ENCODE data around the gene MTHFD1L. TPM values are rescaled to one million over a fixed set of nuclear protein-coding genes. Genes with fewer than 3 reads are reported as not detected.

MTHFD1L gene
- total RNA-seq, 6 experiments from 2014 or later = 67.5 to 88.7 (median 80.9) TPM

DNA sequence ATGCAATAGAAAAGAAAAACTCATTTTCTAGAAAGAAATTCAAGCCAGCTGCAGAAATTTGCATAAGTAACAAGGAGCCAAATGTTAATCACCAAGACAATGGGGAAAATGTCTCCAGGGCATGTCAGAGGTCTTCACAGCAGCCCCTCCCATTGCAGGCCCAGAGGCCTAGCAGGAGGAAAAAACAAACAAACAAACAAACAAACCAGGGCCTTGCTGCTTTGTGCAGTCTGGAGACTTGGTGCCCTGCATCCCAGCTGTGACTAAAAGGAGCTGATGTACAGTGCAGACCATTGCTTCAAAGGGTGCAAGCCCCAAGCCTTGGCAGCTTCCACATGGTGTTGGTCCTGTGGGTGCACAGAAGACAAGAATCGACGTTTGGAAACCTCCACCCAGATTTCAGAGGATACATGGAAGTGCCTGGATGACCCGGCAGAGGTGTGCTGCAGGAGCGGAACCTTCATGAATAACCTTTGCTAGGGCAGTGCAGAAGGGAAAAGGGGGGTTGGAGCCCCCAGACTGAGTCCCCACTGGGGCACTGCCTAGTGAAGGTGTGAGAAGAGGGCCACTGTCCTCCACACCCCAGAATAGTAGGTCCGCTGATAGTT, 263.4 kb downstream of the MTHFD1L start:
- no peak overlapping the region for H3K4me3 Mint-ChIP-seq

DNA sequence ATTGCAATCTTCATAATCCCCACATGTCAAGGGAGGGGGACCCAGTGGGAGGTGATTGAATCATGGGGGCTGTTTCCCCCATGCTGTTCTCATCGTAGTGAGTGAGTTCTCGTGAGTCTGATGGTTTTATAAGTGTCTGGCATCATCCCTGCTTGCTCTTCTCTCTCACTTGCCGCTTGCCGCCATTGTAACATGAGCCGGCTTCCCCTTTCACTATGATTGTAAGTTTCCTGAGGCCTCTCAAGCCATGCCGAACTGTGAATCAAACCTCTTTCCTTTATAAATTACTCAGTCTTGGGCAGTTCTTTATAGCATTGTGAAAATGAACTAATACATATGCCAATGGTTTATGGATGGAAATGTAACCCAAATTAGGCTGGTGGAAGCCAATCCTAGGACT, 264.8 kb downstream of the MTHFD1L start:
- H3K27me3 Mint-ChIP-seq (ENCODE audit: insufficient read depth) = peaks cover 6% of the 10 kb centered on the region
- no peak overlapping the region for H3K4me3 Mint-ChIP-seq
- no peak for DNase-seq
- peaks cover 4% of the 10 kb centered on the region for H3K9me3 Mint-ChIP-seq
- H3K27ac Mint-ChIP-seq = no peak overlapping the region
- no peaks in the 10 kb centered on the region for H3K4me1 Mint-ChIP-seq (ENCODE audit: low read depth)
- peaks cover 4% of the 10 kb centered on the region; the same call in 1 of the 2 replicates for H3K36me3 Mint-ChIP-seq (ENCODE audit: low read depth)
- TF ChIP-seq, protein P1, sequence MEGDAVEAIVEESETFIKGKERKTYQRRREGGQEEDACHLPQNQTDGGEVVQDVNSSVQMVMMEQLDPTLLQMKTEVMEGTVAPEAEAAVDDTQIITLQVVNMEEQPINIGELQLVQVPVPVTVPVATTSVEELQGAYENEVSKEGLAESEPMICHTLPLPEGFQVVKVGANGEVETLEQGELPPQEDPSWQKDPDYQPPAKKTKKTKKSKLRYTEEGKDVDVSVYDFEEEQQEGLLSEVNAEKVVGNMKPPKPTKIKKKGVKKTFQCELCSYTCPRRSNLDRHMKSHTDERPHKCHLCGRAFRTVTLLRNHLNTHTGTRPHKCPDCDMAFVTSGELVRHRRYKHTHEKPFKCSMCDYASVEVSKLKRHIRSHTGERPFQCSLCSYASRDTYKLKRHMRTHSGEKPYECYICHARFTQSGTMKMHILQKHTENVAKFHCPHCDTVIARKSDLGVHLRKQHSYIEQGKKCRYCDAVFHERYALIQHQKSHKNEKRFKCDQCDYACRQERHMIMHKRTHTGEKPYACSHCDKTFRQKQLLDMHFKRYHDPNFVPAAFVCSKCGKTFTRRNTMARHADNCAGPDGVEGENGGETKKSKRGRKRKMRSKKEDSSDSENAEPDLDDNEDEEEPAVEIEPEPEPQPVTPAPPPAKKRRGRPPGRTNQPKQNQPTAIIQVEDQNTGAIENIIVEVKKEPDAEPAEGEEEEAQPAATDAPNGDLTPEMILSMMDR (IDR thresholded peaks at IDR 0.05) = no peak

More for the DNA sequence above, 263.4 kb downstream of the MTHFD1L start:
- Mint-ChIP-seq H3K36me3 (ENCODE audit: low read depth) (no peaks in the 10 kb centered on the region), H3K27ac (no peak overlapping the region), H3K4me1 (ENCODE audit: low read depth) (no peaks in the 10 kb centered on the region), H3K27me3 (ENCODE audit: insufficient read depth) (peaks cover 3% of the 10 kb centered on the region), H3K9me3 (peaks cover 4% of the 10 kb centered on the region)
- DNase-seq = no peak
- TF ChIP-seq, protein P1 (IDR thresholded peaks at IDR 0.05) = no peak

DNA sequence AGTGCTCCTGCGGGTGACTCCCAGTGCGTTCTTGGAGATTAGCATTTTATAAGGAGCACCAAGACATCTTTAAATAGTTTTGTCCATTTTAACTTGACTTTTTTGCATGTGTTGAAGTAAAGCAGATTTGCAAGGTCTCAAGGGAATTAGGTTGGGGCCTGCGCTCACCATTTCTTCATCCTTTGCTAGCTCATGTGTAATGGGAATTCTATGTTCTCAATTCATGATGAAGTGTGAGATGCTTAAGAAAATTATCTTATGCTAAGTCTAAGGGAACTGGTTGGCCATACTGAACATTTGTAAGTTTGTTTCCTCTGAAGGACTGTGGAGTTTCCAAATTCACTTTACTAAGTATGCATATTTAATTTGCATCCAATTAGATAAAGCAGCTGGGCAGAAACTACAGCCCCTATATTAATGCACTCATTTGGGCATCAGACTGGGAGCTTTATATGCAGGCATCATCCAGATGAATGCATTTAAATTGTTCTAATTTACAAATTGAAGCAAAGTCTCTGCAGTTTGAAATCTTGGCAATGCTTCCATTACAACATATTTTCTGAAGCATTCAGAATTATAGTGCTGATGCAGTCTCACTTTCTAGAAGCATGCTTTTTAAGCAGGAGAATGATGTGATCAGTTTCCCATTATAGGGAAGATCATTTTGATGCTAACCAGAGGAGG, 266.0 kb downstream of the MTHFD1L start:
- DNase-seq = no peak
- Mint-ChIP-seq H3K9me3 (peaks cover 4% of the 10 kb centered on the region), H3K36me3 (ENCODE audit: low read depth) (peaks cover 4% of the 10 kb centered on the region; the same call in 1 of the 2 replicates), H3K27me3 (ENCODE audit: insufficient read depth) (peaks cover 7% of the 10 kb centered on the region), H3K4me1 (ENCODE audit: low read depth) (no peaks in the 10 kb centered on the region), H3K27ac (no peak overlapping the region), H3K4me3 (no peak overlapping the region)
- TF ChIP-seq, protein P1 (IDR thresholded peaks at IDR 0.05) = no peak

DNA sequence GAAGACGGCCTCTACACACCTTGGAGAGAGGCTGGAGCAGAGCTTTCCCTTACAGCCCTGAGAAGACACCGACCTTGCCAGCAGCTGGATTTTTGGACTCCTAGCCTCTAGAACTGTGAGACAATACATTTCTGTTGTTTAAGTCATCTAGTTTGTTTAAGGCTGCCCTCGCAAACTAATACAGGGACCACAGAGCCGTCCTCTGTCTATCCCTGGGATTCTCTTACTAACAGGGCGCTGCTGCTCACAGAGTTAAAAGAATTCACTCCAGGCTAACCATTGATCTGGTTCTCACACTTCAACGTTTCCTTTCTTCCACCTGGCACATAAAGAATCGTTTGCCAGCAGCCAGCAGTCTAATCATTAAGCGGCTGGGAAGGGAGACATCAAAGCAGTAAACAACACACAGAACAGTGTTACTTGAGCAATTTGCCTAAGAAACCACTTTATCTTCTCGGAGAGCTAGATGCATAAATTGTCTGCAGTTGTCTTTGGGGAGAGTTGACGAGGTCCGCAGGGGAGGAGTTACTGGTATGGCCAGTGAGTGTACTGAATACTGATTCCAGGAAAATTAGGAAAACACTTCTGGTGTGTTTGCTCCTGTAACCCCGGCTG, 270.7 kb downstream of the MTHFD1L start:
- Mint-ChIP-seq H3K4me1 (ENCODE audit: low read depth) (peaks cover under 1% of the 10 kb centered on the region), H3K4me3 (no peak overlapping the region)
- TF ChIP-seq, protein P1 (IDR thresholded peaks at IDR 0.05) = no peak

DNA sequence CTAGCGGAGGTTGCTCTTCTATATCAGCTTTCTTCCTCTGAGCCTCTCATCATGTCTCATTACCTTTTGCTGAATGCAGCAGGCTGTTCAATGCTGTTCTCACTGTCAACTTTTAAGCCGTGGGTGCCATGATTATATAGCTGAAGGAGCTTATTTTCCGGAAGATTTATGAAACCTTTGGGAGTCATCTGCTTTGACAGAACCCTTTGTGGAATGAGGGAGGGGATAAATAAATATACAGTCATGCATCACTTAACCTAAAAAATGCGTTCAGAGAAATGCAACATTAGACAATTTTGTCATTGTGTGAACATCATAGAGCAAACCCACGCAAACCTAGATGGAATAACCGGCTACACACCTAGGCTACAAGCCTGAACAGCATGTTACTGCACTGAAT, 272.0 kb downstream of the MTHFD1L start:
- Mint-ChIP-seq H3K27ac (no peak overlapping the region), H3K4me1 (ENCODE audit: low read depth) (peaks cover 8% of the 10 kb centered on the region), H3K36me3 (ENCODE audit: low read depth) (peaks cover 4% of the 10 kb centered on the region; the same call in 1 of the 2 replicates), H3K9me3 (peaks cover under 1% of the 10 kb centered on the region), H3K4me3 (no peak overlapping the region), H3K27me3 (ENCODE audit: insufficient read depth) (peaks cover 9% of the 10 kb centered on the region)
- TF ChIP-seq, protein P1 (IDR thresholded peaks at IDR 0.05) = no peak
- no peak for DNase-seq

More for the DNA sequence above, 270.7 kb downstream of the MTHFD1L start:
- Mint-ChIP-seq H3K36me3 (ENCODE audit: low read depth) (peaks cover 4% of the 10 kb centered on the region; the same call in 1 of the 2 replicates), H3K9me3 (peaks cover 4% of the 10 kb centered on the region), H3K27ac (no peak overlapping the region), H3K27me3 (ENCODE audit: insufficient read depth) (peaks cover 9% of the 10 kb centered on the region)
- DNase-seq = no peak
